Measurements from ENCODE around the gene TPRX2. TPM values are rescaled to one million over a fixed set of nuclear protein-coding genes. Genes with fewer than 3 reads are reported as not detected.
"Not testable (repeated sequence)": the region's sequence is repeated elsewhere in the genome, so short reads cannot be mapped to it uniquely, and the experiment has no call there.

The TPRX2 gene, protein sequence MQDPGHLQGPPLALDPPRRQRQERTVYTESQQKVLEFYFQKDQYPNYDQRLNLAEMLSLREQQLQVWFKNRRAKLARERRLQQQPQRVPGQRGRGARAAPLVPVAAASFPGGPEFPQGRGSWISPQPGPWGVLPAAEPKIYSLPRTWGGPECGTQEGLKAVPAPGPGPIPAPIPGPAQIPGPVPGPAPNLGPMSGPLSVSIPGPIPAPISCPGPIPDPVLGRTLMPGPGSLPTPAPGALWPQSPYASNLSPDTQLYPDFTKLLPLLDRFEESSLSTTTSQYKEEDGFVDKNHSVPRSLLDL
- total RNA-seq = not detected

DNA sequence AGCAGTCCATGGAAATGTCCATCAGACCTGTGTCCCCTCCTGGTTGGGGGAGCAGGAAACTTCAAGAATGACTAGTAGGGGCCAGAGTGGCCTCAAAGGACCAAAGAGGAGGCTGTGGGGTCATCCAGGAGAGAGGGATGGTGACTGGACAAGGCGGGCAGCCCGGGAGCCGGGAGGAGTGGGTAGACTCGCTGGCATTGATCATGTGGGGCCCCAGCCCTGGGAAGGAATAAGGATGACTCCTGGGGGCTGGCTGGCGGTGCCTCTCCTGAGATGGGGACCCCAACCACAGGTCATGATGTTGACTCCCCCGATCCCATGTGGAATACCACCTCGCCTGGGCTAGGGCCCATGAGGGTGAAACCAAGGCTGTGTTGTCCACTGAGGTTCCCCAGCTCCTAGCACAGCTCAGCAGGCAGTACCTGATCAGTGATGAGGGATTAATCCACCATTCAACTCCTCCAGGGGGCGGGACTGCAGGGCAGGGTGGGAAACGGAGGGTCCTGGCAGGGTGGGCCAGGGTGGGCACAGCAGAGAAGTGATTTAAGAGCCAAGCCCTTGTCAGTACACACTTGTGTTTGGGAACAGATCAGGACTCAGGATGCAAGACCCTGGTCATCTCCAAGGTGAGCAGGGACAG, at the start of gene TPRX2:
TPRX2 (plus strand) TSS at position 590 of the 640 bp plus-strand sequence; CDS start at position 602, 12 bp downstream.
- H3K4me1 ChIP-seq; H3K36me3 ChIP-seq; H3K9me3 ChIP-seq; H3K27ac ChIP-seq; intact Hi-C loops (cut with DNase I; ENCODE audit: low total_unique reads); DNase-seq; H3K27me3 ChIP-seq; H3K4me3 ChIP-seq: not testable (repeated sequence)

DNA sequence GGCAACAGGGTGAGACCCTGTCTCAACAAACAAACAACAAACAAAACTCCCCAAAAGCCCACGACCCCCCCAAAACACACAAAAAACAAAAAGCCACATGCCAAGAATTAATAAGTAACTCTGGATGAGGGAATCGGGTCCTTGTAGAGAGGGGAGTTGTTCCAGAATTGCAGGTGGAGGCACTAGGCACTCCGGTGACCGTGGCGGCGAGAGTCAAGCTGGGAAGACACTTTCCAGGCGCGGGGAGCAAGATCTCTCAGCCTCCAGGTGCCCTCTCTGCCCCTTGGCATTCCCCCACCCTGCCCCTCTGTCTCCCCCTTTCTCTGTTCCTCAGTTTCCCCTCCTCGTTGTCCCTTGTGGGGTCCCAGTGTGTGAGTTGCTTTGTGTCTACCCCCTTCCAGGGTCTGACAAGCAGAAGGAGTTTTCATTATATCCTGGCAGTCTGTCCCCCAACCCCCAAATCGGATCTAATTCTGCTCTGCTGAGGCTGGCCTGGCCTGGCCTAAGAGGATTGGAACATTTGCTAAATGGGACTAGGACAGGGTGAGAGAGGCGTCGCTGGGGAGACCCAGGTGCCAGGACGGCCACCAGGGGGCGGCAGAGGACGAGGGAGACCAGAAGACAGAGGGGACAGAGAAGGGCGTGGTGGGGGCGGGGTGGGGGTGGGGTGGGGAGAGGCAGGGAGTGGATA, 45.6 kb upstream of the TPRX2 start:
- peak; percentile 45 to 49 for DNase-seq
- H3K4me3 ChIP-seq = no peak overlapping the region
- no peaks in the 10 kb centered on the region for H3K9me3 ChIP-seq
- no peaks in the 10 kb centered on the region for H3K4me1 ChIP-seq
- no peaks in the 10 kb centered on the region for H3K36me3 ChIP-seq
- no peak overlapping the region for H3K27ac ChIP-seq
- intact Hi-C loops (cut with DNase I; ENCODE audit: low total_unique reads) = no loop called here
- TF ChIP-seq POLR2A (IDR thresholded peaks at IDR 0.05) = no peak
- TF ChIP-seq, protein P1, sequence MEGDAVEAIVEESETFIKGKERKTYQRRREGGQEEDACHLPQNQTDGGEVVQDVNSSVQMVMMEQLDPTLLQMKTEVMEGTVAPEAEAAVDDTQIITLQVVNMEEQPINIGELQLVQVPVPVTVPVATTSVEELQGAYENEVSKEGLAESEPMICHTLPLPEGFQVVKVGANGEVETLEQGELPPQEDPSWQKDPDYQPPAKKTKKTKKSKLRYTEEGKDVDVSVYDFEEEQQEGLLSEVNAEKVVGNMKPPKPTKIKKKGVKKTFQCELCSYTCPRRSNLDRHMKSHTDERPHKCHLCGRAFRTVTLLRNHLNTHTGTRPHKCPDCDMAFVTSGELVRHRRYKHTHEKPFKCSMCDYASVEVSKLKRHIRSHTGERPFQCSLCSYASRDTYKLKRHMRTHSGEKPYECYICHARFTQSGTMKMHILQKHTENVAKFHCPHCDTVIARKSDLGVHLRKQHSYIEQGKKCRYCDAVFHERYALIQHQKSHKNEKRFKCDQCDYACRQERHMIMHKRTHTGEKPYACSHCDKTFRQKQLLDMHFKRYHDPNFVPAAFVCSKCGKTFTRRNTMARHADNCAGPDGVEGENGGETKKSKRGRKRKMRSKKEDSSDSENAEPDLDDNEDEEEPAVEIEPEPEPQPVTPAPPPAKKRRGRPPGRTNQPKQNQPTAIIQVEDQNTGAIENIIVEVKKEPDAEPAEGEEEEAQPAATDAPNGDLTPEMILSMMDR (IDR thresholded peaks at IDR 0.05) = peak; percentile 12 to 50 (median 34)
- no peaks in the 10 kb centered on the region for H3K27me3 ChIP-seq

DNA sequence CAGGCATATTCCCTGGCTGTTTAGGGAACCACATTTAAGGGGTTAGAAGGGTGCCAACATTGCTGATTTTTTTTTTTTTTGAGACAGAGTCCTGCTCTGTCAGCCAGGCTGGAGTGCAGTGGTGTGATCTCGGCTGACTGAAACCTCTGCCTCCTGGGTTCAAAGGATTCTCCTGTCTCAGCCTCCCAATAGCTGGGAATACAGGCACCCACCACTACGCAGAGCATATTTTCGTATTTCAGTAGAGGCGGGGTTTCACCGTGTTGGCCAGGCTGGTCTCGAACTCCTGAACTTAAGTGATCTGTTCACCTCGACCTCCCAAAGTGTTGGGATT, 45.1 kb upstream of the TPRX2 start:
- DNase-seq = no peak
- H3K27ac ChIP-seq = no peak overlapping the region
- no peak overlapping the region for H3K4me3 ChIP-seq
- TF ChIP-seq POLR2A (IDR thresholded peaks at IDR 0.05) = no peak
- TF ChIP-seq, protein P1 (IDR thresholded peaks at IDR 0.05) = no peak
- intact Hi-C loops (cut with DNase I; ENCODE audit: low total_unique reads) = no loop called here
- H3K9me3 ChIP-seq = no peaks in the 10 kb centered on the region
- no peaks in the 10 kb centered on the region for H3K27me3 ChIP-seq
- H3K36me3 ChIP-seq = no peaks in the 10 kb centered on the region
- no peaks in the 10 kb centered on the region for H3K4me1 ChIP-seq

DNA sequence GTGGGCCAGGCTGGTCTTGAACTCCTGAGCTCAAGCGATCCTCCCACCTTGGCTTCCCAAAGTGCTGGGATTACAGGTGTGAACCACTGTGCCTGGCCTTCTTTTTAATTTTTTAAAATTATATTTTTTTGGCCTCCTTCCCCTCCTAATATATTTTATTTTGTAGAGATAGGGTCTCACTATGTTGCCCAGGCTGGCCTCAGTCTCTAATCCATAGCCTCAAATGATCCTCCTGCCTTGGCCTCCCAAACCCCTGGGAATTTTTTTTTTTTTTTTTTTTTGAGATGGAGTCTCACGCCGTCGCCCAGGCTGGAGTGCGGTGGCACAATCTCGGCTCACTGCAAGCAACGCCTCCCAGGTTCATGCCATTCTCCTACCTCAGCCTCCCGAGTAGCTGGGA, 42.8 kb upstream of the TPRX2 start:
- intact Hi-C loops (cut with DNase I; ENCODE audit: low total_unique reads); H3K4me1 ChIP-seq; DNase-seq; H3K27ac ChIP-seq; H3K9me3 ChIP-seq; H3K4me3 ChIP-seq; H3K27me3 ChIP-seq; H3K36me3 ChIP-seq: not testable (repeated sequence)

DNA sequence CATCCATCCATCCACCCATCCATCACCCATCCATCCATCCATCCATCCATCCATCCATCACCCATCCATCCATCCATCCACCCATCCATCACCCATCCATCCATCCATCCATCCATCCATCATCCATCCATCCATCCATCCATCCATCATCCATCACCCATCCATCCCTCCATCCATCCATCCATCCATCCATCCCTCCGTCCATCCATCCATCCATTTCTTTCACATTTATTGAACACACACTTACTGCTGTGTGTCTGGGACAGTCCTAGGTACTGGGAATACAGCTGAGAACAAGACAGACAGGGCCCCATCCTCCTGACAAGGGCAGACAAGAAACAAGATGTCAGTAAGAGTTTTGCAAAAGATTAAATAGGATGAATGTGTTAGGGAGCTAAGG, 40.8 kb upstream of the TPRX2 start:
- H3K27ac ChIP-seq; H3K4me3 ChIP-seq; intact Hi-C loops (cut with DNase I; ENCODE audit: low total_unique reads); H3K27me3 ChIP-seq; H3K9me3 ChIP-seq; DNase-seq; H3K4me1 ChIP-seq; H3K36me3 ChIP-seq: not testable (repeated sequence)

DNA sequence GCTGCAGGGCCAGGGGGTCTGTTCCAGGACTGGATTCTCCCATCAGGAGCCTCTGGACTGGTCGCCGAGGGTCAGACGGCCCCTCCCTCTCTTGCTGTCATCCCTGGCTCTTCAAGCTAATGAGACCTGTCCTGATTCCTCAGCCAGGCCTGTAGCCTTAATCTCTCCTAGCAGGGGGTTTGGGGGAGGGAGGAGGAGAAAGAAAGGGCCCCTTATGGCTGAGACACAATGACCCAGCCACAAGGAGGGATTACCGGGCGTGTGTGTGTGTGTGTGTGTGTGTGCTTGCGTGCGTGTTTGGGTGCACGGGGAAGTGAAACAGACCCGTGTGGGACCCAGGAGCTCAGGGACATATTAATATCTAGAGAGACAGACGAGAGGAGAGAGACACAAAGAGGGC, 39.2 kb upstream of the TPRX2 start:
- no peak overlapping the region for H3K4me3 ChIP-seq
- H3K36me3 ChIP-seq = no peaks in the 10 kb centered on the region
- H3K4me1 ChIP-seq = no peaks in the 10 kb centered on the region
- TF ChIP-seq POLR2A (IDR thresholded peaks at IDR 0.05) = no peak
- TF ChIP-seq, protein P1 (IDR thresholded peaks at IDR 0.05) = no peak
- H3K9me3 ChIP-seq = no peaks in the 10 kb centered on the region
- H3K27me3 ChIP-seq = no peaks in the 10 kb centered on the region
- H3K27ac ChIP-seq = no peak overlapping the region
- no peak for DNase-seq
- intact Hi-C loops (cut with DNase I; ENCODE audit: low total_unique reads) = no loop called here

Data from uterus (tissue), 4 donors.